Vagina (tissue), 2 donors: ENCODE data around the gene SLC6A4.

Experiments used
- POLR2A ChIP-seq, 2 donors: fragments of 450-650 bp; IDR thresholded peaks; one replicate each; pipeline ENCODE4 v1.6.1; 2017; ENCODE audit warnings: antibody characterized with exemption in 2 of 2, mild to moderate bottlenecking in 2 of 2, moderate library complexity in 2 of 2
- POLR2AphosphoS5 ChIP-seq, 2 donors: sonication (generic); formaldehyde crosslinking; IDR thresholded peaks; one replicate each; pipeline ENCODE4 v1.9.0; 2017; ENCODE audit warnings: antibody characterized with exemption in 2 of 2, mild to moderate bottlenecking in 2 of 2, low read depth in 1 of 2; ENCODE audit not compliant: insufficient read depth in 1 of 2
- TF ChIP-seq, protein P1 (sequence below), 3 experiments: fragments of 450-650 bp in 2 of 3; fragments of 200-600 bp in 1 of 3; sonication (generic) in 1 of 3; IDR thresholded peaks; one replicate each; pipeline ENCODE4 v1.5.1; 2017 to 2019; ENCODE audit warnings: antibody characterized with exemption in 3 of 3, mild to moderate bottlenecking in 2 of 3, moderate library complexity in 2 of 3

GRCh38 chr17:30221346-30221745, 14.2 kb downstream of the SLC6A4 start:
- TF ChIP-seq, protein P1, sequence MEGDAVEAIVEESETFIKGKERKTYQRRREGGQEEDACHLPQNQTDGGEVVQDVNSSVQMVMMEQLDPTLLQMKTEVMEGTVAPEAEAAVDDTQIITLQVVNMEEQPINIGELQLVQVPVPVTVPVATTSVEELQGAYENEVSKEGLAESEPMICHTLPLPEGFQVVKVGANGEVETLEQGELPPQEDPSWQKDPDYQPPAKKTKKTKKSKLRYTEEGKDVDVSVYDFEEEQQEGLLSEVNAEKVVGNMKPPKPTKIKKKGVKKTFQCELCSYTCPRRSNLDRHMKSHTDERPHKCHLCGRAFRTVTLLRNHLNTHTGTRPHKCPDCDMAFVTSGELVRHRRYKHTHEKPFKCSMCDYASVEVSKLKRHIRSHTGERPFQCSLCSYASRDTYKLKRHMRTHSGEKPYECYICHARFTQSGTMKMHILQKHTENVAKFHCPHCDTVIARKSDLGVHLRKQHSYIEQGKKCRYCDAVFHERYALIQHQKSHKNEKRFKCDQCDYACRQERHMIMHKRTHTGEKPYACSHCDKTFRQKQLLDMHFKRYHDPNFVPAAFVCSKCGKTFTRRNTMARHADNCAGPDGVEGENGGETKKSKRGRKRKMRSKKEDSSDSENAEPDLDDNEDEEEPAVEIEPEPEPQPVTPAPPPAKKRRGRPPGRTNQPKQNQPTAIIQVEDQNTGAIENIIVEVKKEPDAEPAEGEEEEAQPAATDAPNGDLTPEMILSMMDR (IDR thresholded peaks at IDR 0.05), result no peak
- TF ChIP-seq POLR2AphosphoS5 (IDR thresholded peaks at IDR 0.05; ENCODE audit: insufficient read depth in 1 of 2, low read depth in 1 of 2) (no peak), POLR2A (IDR thresholded peaks at IDR 0.05) (no peak)
